HepG2 (cell line): ENCODE results near the gene SNX2.

Experiments used
- CTCF ChIP-seq: sonication (generic); formaldehyde crosslinking; IDR thresholded peaks from 2 replicates; pipeline ENCODE4 v1.5.0; 2020; ENCODE audit warnings: mild to moderate bottlenecking, missing genetic modification reagents, moderate library complexity
- MEIS1 ChIP-seq: sonication (generic); formaldehyde crosslinking; IDR thresholded peaks from 2 replicates; pipeline ENCODE4 v1.9.0; 2021; ENCODE audit warnings: mild to moderate bottlenecking, missing genetic modification reagents, moderate library complexity, borderline replicate concordance
- PAX8 ChIP-seq: sonication (generic); formaldehyde crosslinking; IDR thresholded peaks from 2 replicates; pipeline ENCODE4 v1.8.0; 2022; ENCODE audit warnings: mild to moderate bottlenecking, missing genetic modification reagents, borderline replicate concordance
- ZNF318 ChIP-seq: sonication (generic); formaldehyde crosslinking; IDR thresholded peaks from 2 replicates; pipeline ENCODE4 v1.4.0; 2020; ENCODE audit warnings: mild to moderate bottlenecking, missing genetic modification reagents
- ZNF577 ChIP-seq: sonication (generic); formaldehyde crosslinking; IDR thresholded peaks from 2 replicates; pipeline ENCODE4 v1.4.0; 2020; ENCODE audit warnings: mild to moderate bottlenecking, low read depth, missing genetic modification reagents, borderline replicate concordance
- ZXDC ChIP-seq: sonication (generic); formaldehyde crosslinking; IDR thresholded peaks from 2 replicates; pipeline ENCODE4 v1.5.0; 2020; ENCODE audit warnings: mild to moderate bottlenecking, missing genetic modification reagents

GRCh38 chr5:122790354-122791103 is 15.6 kb downstream of the SNX2 start:
- TF ChIP-seq CTCF (CRISPR knock-in tag) (no peak), MEIS1 (no peak), PAX8 (CRISPR knock-in tag) (no peak), ZNF577 (CRISPR knock-in tag) (no peak), ZXDC (no peak), ZNF318 (CRISPR knock-in tag) (no peak)
